IMR-90 (cell line): Measurements from ENCODE around the gene CDK11A. TPM values are rescaled to one million over a fixed set of nuclear protein-coding genes. Genes with fewer than 3 reads are reported as not detected.
"Not testable (repeated sequence)": the region's sequence is repeated elsewhere in the genome, so short reads cannot be mapped to it uniquely, and the experiment has no call there.

Experiments used
- ATAC-seq: fragments of 200-7000 bp; cut with Tn5 transposase; 2 replicates; pipeline ENCODE4 v1.9.1; 2020; ENCODE audit warnings: low read depth, mild to moderate bottlenecking, moderate library complexity
- BruUV-seq: library from RNA; stranded (reverse); fragments of 400-500 nt; replicated peaks from 2 replicates; lab custom pipeline; 2021; lab: Mats Ljungman, UMichigan
- CTCF ChIA-PET: fragments of 300-600 bp; formaldehyde crosslinking; extraction: SDS; loops from one replicate; lab custom pipeline; 2021; ENCODE audit warnings: antibody characterized with exemption; lab: Yijun Ruan, JAX
- POLR2A ChIA-PET: fragments of 300-600 bp; sonication (Branson Sonifier 250); formaldehyde crosslinking; loops from one replicate; lab custom pipeline; 2022; ENCODE audit warnings: antibody characterized with exemption; ENCODE audit not compliant: unreplicated experiment; lab: Charles Lee
- DNase-seq: peaks from one replicate; pipeline ENCODE4 v3.0.0; 2013
- H2AFZ ChIP-seq: replicated peaks from 2 replicates; pipeline ENCODE3; 2013; ENCODE audit warnings: low read length, mild to moderate bottlenecking; ENCODE audit not compliant: poor library complexity
- H2AK5ac ChIP-seq: 2 replicates; pipeline ENCODE4 v1.6.1; 2013; ENCODE audit warnings: low read depth, low read length, inconsistent platforms
- H2AK9ac ChIP-seq: replicated peaks from 2 replicates; pipeline ENCODE3; 2013; ENCODE audit warnings: mild to moderate bottlenecking, low read depth, low read length, moderate library complexity; ENCODE audit not compliant: poor library complexity
- H2BK120ac ChIP-seq: 2 replicates; pipeline ENCODE4 v1.6.1; 2013; ENCODE audit warnings: low read depth, low read length, inconsistent platforms
- H2BK15ac ChIP-seq: 3 replicates; pipeline ENCODE4 v1.6.1; 2013; ENCODE audit warnings: low read depth, low read length, inconsistent platforms
- H2BK20ac ChIP-seq: 2 replicates; pipeline ENCODE4 v1.6.1; 2013; ENCODE audit warnings: low read depth, mild to moderate bottlenecking, inconsistent platforms, low read length, moderate library complexity
- H2BK5ac ChIP-seq: 2 replicates; pipeline ENCODE4 v1.6.1; 2013; ENCODE audit warnings: mild to moderate bottlenecking, low read depth, low read length, inconsistent platforms; ENCODE audit not compliant: poor library complexity, severe bottlenecking
- H3K14ac ChIP-seq: replicated peaks from 2 replicates; pipeline ENCODE4 v1.6.1; 2013; ENCODE audit warnings: low read depth, low read length, inconsistent platforms
- H3K18ac ChIP-seq: 2 replicates; pipeline ENCODE4 v1.6.1; 2013; ENCODE audit warnings: low read depth, low read length, control low read depth
- H3K23ac ChIP-seq: 2 replicates; pipeline ENCODE4 v1.6.1; 2013; ENCODE audit warnings: low read depth, low read length, inconsistent platforms
- H3K27ac ChIP-seq: 2 replicates; pipeline ENCODE4 v1.5.1; 2013; ENCODE audit warnings: mild to moderate bottlenecking, control low read depth, low read length; ENCODE audit not compliant: insufficient read depth
- H3K27me3 ChIP-seq: 2 replicates; pipeline ENCODE4 v1.6.1; 2013; ENCODE audit warnings: low read length; ENCODE audit not compliant: control insufficient read depth, insufficient read depth
- H3K36me3 ChIP-seq: 2 replicates; pipeline ENCODE4 v1.6.1; 2013; ENCODE audit warnings: low read length, mixed read lengths; ENCODE audit not compliant: control insufficient read depth, insufficient read depth
- H3K4ac ChIP-seq: 2 replicates; pipeline ENCODE4 v1.6.1; 2013; ENCODE audit warnings: low read depth, low read length, inconsistent platforms
- H3K4me1 ChIP-seq: 2 replicates; pipeline ENCODE4 v1.6.1; 2013; ENCODE audit warnings: low read length, mixed read lengths; ENCODE audit not compliant: control insufficient read depth, insufficient read depth
- H3K4me2 ChIP-seq: 2 replicates; pipeline ENCODE4 v1.6.1; 2013; ENCODE audit warnings: low read depth, mild to moderate bottlenecking, control low read depth, low read length, moderate library complexity
- H3K4me3 ChIP-seq: 2 replicates; pipeline ENCODE4 v1.5.1; 2013; ENCODE audit warnings: low read depth, mild to moderate bottlenecking, control low read depth, low read length, moderate library complexity; ENCODE audit not compliant: insufficient read depth
- H3K56ac ChIP-seq: 2 replicates; pipeline ENCODE4 v1.6.1; 2013; ENCODE audit warnings: low read length, inconsistent platforms; ENCODE audit not compliant: insufficient read depth; ENCODE audit errors: extremely low read depth
- H3K79me1 ChIP-seq, 2 experiments: 2 replicates each; pipeline ENCODE4 v1.6.1; 2013; ENCODE audit warnings: low read length in 2 of 2, inconsistent platforms in 1 of 2, low read depth in 1 of 2
- H3K9ac ChIP-seq: 2 replicates; pipeline ENCODE4 v1.6.1; 2013; ENCODE audit warnings: low read depth, low read length, control low read depth
- H3K9me1 ChIP-seq: 2 replicates; pipeline ENCODE4 v1.6.1; 2013; ENCODE audit warnings: low read length, inconsistent platforms; ENCODE audit not compliant: insufficient read depth
- H3K9me3 ChIP-seq: 2 replicates; pipeline ENCODE4 v1.6.1; 2013; ENCODE audit warnings: low read length; ENCODE audit not compliant: control insufficient read depth, insufficient read depth
- H4K20me1 ChIP-seq: 2 replicates; pipeline ENCODE4 v1.6.1; 2013; ENCODE audit warnings: low read length, inconsistent platforms; ENCODE audit not compliant: insufficient read depth
- H4K5ac ChIP-seq: 2 replicates; pipeline ENCODE4 v1.6.1; 2013; ENCODE audit warnings: mild to moderate bottlenecking, low read depth, low read length, control low read depth
- H4K8ac ChIP-seq, 2 experiments: 2 replicates each; pipeline ENCODE4 v1.6.1; 2013; ENCODE audit warnings: low read depth in 2 of 2, low read length in 2 of 2, control low read depth in 1 of 2, inconsistent platforms in 1 of 2
- H4K91ac ChIP-seq: 2 replicates; pipeline ENCODE4 v1.6.1; 2013; ENCODE audit warnings: low read depth, low read length, inconsistent platforms; ENCODE audit not compliant: insufficient read depth
- BHLHE40 ChIP-seq: fragments of 150-350 bp; IDR thresholded peaks from 2 replicates; pipeline ENCODE4 v1.6.1; 2016; ENCODE audit warnings: mild to moderate bottlenecking, low read depth, low read length
- FOS ChIP-seq: fragments of 150-350 bp; IDR thresholded peaks from 2 replicates; pipeline ENCODE4 v1.6.1; 2016; ENCODE audit warnings: low read depth, low read length
- MXI1 ChIP-seq: IDR thresholded peaks from 2 replicates; pipeline ENCODE4 v1.6.1; 2012; ENCODE audit warnings: low read depth, mild to moderate bottlenecking, low read length, moderate library complexity, borderline replicate concordance
- WGBS, 2 experiments: methylation state at CpG; one replicate each; pipeline versions ENCODE4 v1.1.5 to v1.1.7; 2013; ENCODE audit warnings: missing lambda C conversion rate in 2 of 2; ENCODE audit not compliant: insufficient read length in 1 of 2; ENCODE audit errors: extremely low coverage in 2 of 2; 5-methylcytosine and 5-hydroxymethylcytosine counted together
- dilution Hi-C: fragments of 300-500 bp; cut with HindIII; formaldehyde crosslinking; loops from one replicate; pipeline ENCODE4 v1.14.3; 2018; ENCODE audit warnings: low sequenced_read_pairs; ENCODE audit not compliant: unreplicated experiment
- in situ Hi-C: fragments of 300-500 bp; cut with MboI; formaldehyde crosslinking; loops from 3 replicates; pipeline ENCODE4 v1.14.3; 2019; ENCODE audit warnings: low sequenced_read_pairs, inconsistent platforms, mixed read lengths
- intact Hi-C: fragments of 100-400 bp; cut with micrococcal nuclease; formaldehyde crosslinking; loops from 2 replicates; pipeline ENCODE4 v1.10.0; 2022
- polyA plus RNA-seq, 3 experiments: library from polyadenylated mRNA; depleted of rRNA; stranded (reverse); fragments of >200 nt; gene quantifications; 2 replicates each; pipeline ENCODE4 v1.2.3, GENCODE V29; 2012; ENCODE audit warnings: low replicate concordance in 1 of 3
- total RNA-seq: library from RNA; depleted of rRNA; stranded (reverse); fragments of >200 nt; gene quantifications from 2 replicates; pipeline ENCODE4 v1.2.3, GENCODE V29; 2012

The CDK11A gene
- total and polyA plus RNA-seq, 2 of the 4 experiments (the other 2 are of a cell fraction) = 1.8 to 20.0 TPM

GRCh38 chr1:1664941-1665814 lies 59.0 kb downstream of the CDK11A start:
- WGBS, 2 experiments = 95% methylated on average over 14 of the region's 27 CpGs; no CpG with 5 or more reads in 1 of the 2 experiments
- no peak for TF ChIP-seq MXI1
- no peak for TF ChIP-seq FOS
- TF ChIP-seq BHLHE40 = no peak
- no peak overlapping the region for H2BK15ac ChIP-seq
- no TSS peak for BruUV-seq
- H2AK9ac ChIP-seq = peak overlapping the region; percentile 28
- H2BK20ac ChIP-seq = no peak overlapping the region
- H3K27ac ChIP-seq = no peak overlapping the region
- no peak overlapping the region for H2BK5ac ChIP-seq
- H3K56ac ChIP-seq = no peak overlapping the region
- no peak overlapping the region for H4K91ac ChIP-seq
- CTCF ChIA-PET = no interaction called here
- no peak overlapping the region for H4K8ac ChIP-seq
- H2BK120ac ChIP-seq = no peak overlapping the region
- in situ Hi-C loops = no loop called here
- H2AK5ac ChIP-seq = no peak overlapping the region
- H4K5ac ChIP-seq = no peak overlapping the region
- peaks cover 6% of the 10 kb centered on the region for H3K4me1 ChIP-seq
- H3K4me3 ChIP-seq = no peak overlapping the region
- H3K36me3 ChIP-seq = peaks cover 38% of the 10 kb centered on the region
- no peak overlapping the region for H2AFZ ChIP-seq
- no peaks in the 10 kb centered on the region for H3K27me3 ChIP-seq
- no peaks in the 10 kb centered on the region for H3K9me3 ChIP-seq
- H3K4me2 ChIP-seq = no peak overlapping the region
- dilution Hi-C loops = no loop called here
- no peaks in the 10 kb centered on the region for H4K20me1 ChIP-seq
- POLR2A ChIA-PET = no interaction called here
- peaks cover 0 to 10% of the 10 kb centered on the region in 2 experiments; a peak in 1 of 4 replicates for H3K79me1 ChIP-seq
- H3K9ac ChIP-seq = no peak overlapping the region
- H3K14ac ChIP-seq = no peak overlapping the region
- intact Hi-C loops = no loop called here
- H3K4ac ChIP-seq = no peak overlapping the region
- no peak overlapping the region for H3K23ac ChIP-seq
- DNase-seq (no peak), ATAC-seq (no peak)
- H3K9me1 ChIP-seq = no peaks in the 10 kb centered on the region; the same call in 1 of the 2 replicates
- no peak overlapping the region for H3K18ac ChIP-seq

GRCh38 chr1:1664318-1664717 lies 59.8 kb downstream of the CDK11A start:
- intact Hi-C loops, H4K8ac ChIP-seq, H4K20me1 ChIP-seq, H2BK20ac ChIP-seq, H2BK120ac ChIP-seq, H2BK5ac ChIP-seq, H3K56ac ChIP-seq, H3K79me1 ChIP-seq, H4K5ac ChIP-seq, H3K27ac ChIP-seq, H4K91ac ChIP-seq, H3K4me2 ChIP-seq, in situ Hi-C loops, H2BK15ac ChIP-seq, H2AK9ac ChIP-seq, BruUV-seq, CTCF ChIA-PET, dilution Hi-C loops, H2AK5ac ChIP-seq, H3K4me3 ChIP-seq, H2AFZ ChIP-seq, H3K14ac ChIP-seq, POLR2A ChIA-PET, H3K4ac ChIP-seq, H3K27me3 ChIP-seq, H3K9ac ChIP-seq, H3K9me3 ChIP-seq, DNase-seq, H3K18ac ChIP-seq, H3K9me1 ChIP-seq, ATAC-seq, H3K4me1 ChIP-seq, H3K23ac ChIP-seq: not testable (repeated sequence)
- no CpG with 5 or more reads among the region's 11 CpGs for WGBS, 2 experiments
- peaks cover 30% of the 10 kb centered on the region for H3K36me3 ChIP-seq
